Measurements from ENCODE around the gene CDH12. TPM values are rescaled to one million over a fixed set of nuclear protein-coding genes. Genes with fewer than 3 reads are reported as not detected.

Gene CDH12
- total RNA-seq, 4 donors from 2014 or later: 0.12 TPM; not detected in 3

DNA sequence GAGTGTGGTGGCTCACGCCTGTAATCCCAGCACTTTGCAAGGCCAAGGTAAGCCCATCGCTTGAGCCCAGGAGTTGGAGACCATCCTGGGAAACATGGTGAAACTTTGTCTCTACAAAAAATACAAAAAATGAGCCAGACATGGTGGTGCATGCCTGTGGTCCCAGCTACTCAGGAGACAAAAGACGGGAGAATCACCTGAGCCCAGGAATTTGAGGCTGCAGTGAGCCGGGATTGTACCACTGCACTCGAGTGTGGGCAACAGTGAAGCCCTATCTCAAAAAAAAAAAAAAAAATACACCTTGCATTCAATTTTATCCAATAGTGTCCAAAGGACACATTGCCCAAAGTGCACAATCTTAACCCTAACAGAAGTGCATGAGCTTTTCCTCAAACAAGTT, 372.8 kb downstream of the CDH12 start:
- no peak for ATAC-seq
- Histone ChIP-seq H3K4me3 (no peak overlapping the region), H3K4me1 (no peaks in the 10 kb centered on the region), H3K36me3 (no peaks in the 10 kb centered on the region), H3K27ac (no peak overlapping the region), H3K9me3 (no peaks in the 10 kb centered on the region), H3K27me3 (no peaks in the 10 kb centered on the region)
- 70 to 97% methylated on average over 2 to 3 of the region's 5 CpGs for WGBS, 2 donors (ENCODE audit: low coverage in 1 of 2)
- TF ChIP-seq, protein P1, sequence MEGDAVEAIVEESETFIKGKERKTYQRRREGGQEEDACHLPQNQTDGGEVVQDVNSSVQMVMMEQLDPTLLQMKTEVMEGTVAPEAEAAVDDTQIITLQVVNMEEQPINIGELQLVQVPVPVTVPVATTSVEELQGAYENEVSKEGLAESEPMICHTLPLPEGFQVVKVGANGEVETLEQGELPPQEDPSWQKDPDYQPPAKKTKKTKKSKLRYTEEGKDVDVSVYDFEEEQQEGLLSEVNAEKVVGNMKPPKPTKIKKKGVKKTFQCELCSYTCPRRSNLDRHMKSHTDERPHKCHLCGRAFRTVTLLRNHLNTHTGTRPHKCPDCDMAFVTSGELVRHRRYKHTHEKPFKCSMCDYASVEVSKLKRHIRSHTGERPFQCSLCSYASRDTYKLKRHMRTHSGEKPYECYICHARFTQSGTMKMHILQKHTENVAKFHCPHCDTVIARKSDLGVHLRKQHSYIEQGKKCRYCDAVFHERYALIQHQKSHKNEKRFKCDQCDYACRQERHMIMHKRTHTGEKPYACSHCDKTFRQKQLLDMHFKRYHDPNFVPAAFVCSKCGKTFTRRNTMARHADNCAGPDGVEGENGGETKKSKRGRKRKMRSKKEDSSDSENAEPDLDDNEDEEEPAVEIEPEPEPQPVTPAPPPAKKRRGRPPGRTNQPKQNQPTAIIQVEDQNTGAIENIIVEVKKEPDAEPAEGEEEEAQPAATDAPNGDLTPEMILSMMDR (IDR thresholded peaks at IDR 0.05): no peak
- TF ChIP-seq EP300 (IDR thresholded peaks at IDR 0.05) (no peak), POLR2AphosphoS5 (IDR thresholded peaks at IDR 0.05) (no peak), POLR2A (IDR thresholded peaks at IDR 0.05) (no peak)

DNA sequence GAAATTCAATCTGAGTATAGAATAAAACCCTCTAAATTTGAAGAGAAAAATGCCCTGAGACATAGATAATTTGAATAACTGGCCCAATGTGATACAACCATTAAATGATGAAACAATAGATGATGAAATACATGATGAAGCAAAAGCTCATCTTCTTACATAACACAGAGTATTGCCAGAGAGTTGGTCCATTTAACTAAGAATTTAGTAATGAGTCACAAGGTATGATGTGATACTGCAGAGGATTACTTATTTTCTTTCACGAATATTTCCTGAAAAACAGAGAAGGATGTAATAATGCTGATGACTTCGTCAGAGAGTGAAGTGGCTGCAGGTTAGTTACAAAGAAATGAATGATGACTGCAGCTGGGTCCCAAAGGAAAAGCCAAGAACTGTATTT, 379.3 kb downstream of the CDH12 start:
- ATAC-seq: no peak
- Histone ChIP-seq H3K27ac (no peak overlapping the region), H3K36me3 (no peaks in the 10 kb centered on the region), H3K9me3 (no peaks in the 10 kb centered on the region), H3K27me3 (no peaks in the 10 kb centered on the region), H3K4me1 (no peaks in the 10 kb centered on the region), H3K4me3 (no peak overlapping the region)
- TF ChIP-seq POLR2A (IDR thresholded peaks at IDR 0.05) (no peak), EP300 (IDR thresholded peaks at IDR 0.05) (no peak), POLR2AphosphoS5 (IDR thresholded peaks at IDR 0.05) (no peak)
- TF ChIP-seq, protein P1 (IDR thresholded peaks at IDR 0.05): no peak
- 78 to 83% methylated on average over 2 of the region's 2 CpGs for WGBS, 2 donors (ENCODE audit: low coverage in 1 of 2)

DNA sequence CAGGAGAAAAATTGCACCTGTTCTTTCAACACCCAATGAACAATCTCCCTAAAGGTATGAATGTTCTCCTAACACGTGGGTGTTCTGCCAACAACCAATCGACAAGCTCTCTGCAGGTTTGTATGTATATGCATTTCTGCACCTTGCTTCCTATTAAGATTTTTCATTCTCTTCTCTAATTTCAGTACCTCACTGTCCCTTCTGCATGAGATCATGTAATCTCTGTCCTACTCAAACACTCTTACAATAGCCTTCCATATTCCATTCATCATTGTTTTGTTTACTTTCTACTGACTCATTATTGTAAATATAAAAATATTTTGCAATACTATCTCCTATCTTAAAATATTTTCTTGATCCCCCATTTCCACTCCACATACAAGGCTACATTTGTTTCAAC, 382.0 kb downstream of the CDH12 start:
- Histone ChIP-seq H3K27ac (no peak overlapping the region), H3K4me1 (no peaks in the 10 kb centered on the region), H3K9me3 (no peaks in the 10 kb centered on the region), H3K36me3 (no peaks in the 10 kb centered on the region), H3K4me3 (no peak overlapping the region), H3K27me3 (no peaks in the 10 kb centered on the region)
- WGBS, 2 donors (ENCODE audit: low coverage in 1 of 2): 56 to 61% methylated on average over 2 of the region's 2 CpGs
- ATAC-seq: no peak
- TF ChIP-seq, protein P1 (IDR thresholded peaks at IDR 0.05): no peak
- TF ChIP-seq POLR2AphosphoS5 (IDR thresholded peaks at IDR 0.05) (no peak), EP300 (IDR thresholded peaks at IDR 0.05) (no peak), POLR2A (IDR thresholded peaks at IDR 0.05) (no peak)

DNA sequence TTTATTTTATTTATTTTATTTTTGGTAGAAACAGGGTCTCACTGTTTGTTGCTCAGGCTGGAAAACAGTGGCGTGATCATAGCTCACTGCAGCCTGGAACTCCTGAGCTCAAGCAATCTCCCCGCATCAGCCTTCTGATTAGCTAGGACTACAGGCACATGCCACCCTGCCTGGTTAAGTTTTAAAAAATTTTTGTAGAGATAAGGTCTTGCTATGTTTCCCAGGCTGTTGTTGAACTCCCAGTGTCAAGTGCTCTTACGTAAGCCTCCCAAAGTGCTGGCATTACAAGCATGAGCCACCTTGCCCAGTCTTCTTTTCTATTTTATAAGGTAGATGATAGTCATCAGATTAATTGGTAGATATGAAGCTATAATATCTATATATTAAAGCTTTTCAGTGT, 382.7 kb downstream of the CDH12 start:
- Histone ChIP-seq H3K27me3 (no peaks in the 10 kb centered on the region), H3K4me3 (no peak overlapping the region), H3K36me3 (no peaks in the 10 kb centered on the region), H3K4me1 (no peaks in the 10 kb centered on the region), H3K9me3 (no peaks in the 10 kb centered on the region), H3K27ac (no peak overlapping the region)
- TF ChIP-seq POLR2AphosphoS5 (IDR thresholded peaks at IDR 0.05) (no peak), POLR2A (IDR thresholded peaks at IDR 0.05) (no peak), EP300 (IDR thresholded peaks at IDR 0.05) (no peak)
- TF ChIP-seq, protein P1 (IDR thresholded peaks at IDR 0.05): no peak
- ATAC-seq: no peak
- WGBS, 2 donors (ENCODE audit: low coverage in 1 of 2): 64 to 100% methylated on average over 1 of the region's 3 CpGs

DNA sequence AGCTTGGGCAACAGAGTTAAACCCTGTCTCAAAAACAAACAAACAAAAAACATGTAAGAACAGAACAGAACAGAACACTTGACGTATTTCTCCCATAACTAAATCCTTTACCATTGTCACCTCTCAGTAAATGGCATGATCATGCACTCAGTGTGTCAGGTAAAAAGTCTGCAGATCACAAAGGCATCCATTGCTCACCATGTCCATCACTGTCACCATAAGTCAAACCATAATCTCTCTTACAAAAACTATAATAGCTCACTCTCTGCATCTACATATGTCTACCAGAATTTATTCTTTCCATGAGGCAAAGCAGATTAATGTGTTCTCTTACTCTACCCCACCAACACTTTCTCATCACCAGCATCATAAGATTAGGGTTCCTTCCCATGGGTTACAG, 387.5 kb downstream of the CDH12 start:
- WGBS, 2 donors (ENCODE audit: low coverage in 1 of 2): 69 to 100% methylated on average over 1 of the region's 1 CpG

More for the DNA sequence above, 387.5 kb downstream of the CDH12 start:
- H3K36me3 ChIP-seq: no peaks in the 10 kb centered on the region
- no peaks in the 10 kb centered on the region for H3K4me1 ChIP-seq
- no peak overlapping the region for H3K4me3 ChIP-seq
- TF ChIP-seq POLR2AphosphoS5 (IDR thresholded peaks at IDR 0.05) (no peak), EP300 (IDR thresholded peaks at IDR 0.05) (no peak), POLR2A (IDR thresholded peaks at IDR 0.05) (no peak)
- TF ChIP-seq, protein P1 (IDR thresholded peaks at IDR 0.05): no peak
- H3K27ac ChIP-seq: no peak overlapping the region
- H3K27me3 ChIP-seq: no peaks in the 10 kb centered on the region
- no peaks in the 10 kb centered on the region for H3K9me3 ChIP-seq
- ATAC-seq: no peak

All from gastroesophageal sphincter (tissue), 4 donors.